B cell (primary cell): ENCODE measurements around the gene MAPK4.

Experiments used
- CTCF ChIP-seq: fragments of 200-600 bp; IDR thresholded peaks from one replicate; pipeline ENCODE4 v1.8.0; 2022; ENCODE audit warnings: antibody characterized with exemption, mild to moderate bottlenecking
- EZH2 ChIP-seq: IDR thresholded peaks from 2 replicates; pipeline ENCODE4 v1.6.1; 2012; ENCODE audit warnings: borderline replicate concordance, low read depth, mild to moderate bottlenecking, moderate library complexity, low read length; ENCODE audit not compliant: insufficient read depth, poor library complexity, severe bottlenecking

- no peak for TF ChIP-seq CTCF
- no peak for TF ChIP-seq EZH2
These were observed 169.5 kb downstream of the MAPK4 start for GRCh38 chr18:50729376-50729775.
